Smooth muscle cell (in vitro differentiated cells): ENCODE measurements around the gene ITGAX. TPM values are rescaled to one million over a fixed set of nuclear protein-coding genes. Genes with fewer than 3 reads are reported as not detected.

Experiments
- DNase-seq: peaks from one replicate; lab custom pipeline; 2025; ENCODE audit not compliant: unreplicated experiment; lab: John Stamatoyannopoulos, UW
- H2AFZ ChIP-seq: fragments of 200-600 bp; sonication (generic); 2 replicates; pipeline ENCODE4 v1.6.0; 2016; ENCODE audit warnings: antibody characterized with exemption, low read depth, mild to moderate bottlenecking
- H3F3A ChIP-seq: fragments of 200-600 bp; sonication (generic); 2 replicates; pipeline ENCODE4 v1.6.0; 2017; ENCODE audit warnings: antibody characterized with exemption, low read depth
- H3K27ac ChIP-seq: fragments of 200-600 bp; sonication (generic); 2 replicates; pipeline ENCODE4 v1.5.1; 2016; ENCODE audit warnings: low read depth, mild to moderate bottlenecking
- H3K27me3 ChIP-seq: fragments of 200-600 bp; sonication (generic); 2 replicates; pipeline ENCODE4 v1.6.1; 2016; ENCODE audit warnings: low read depth, mild to moderate bottlenecking
- H3K36me3 ChIP-seq: fragments of 200-600 bp; sonication (generic); 2 replicates; pipeline ENCODE4 v1.5.1; 2016; ENCODE audit warnings: low read depth
- H3K4me1 ChIP-seq: fragments of 200-600 bp; sonication (generic); 2 replicates; pipeline ENCODE4 v1.5.1; 2016; ENCODE audit warnings: low read depth
- H3K4me2 ChIP-seq: fragments of 200-600 bp; sonication (generic); 2 replicates; pipeline ENCODE4 v1.6.0; 2016; ENCODE audit warnings: mild to moderate bottlenecking
- H3K4me3 ChIP-seq: fragments of 200-600 bp; sonication (generic); 2 replicates; pipeline ENCODE4 v1.5.1; 2016; ENCODE audit warnings: mild to moderate bottlenecking
- H3K79me2 ChIP-seq: fragments of 200-600 bp; sonication (generic); 2 replicates; pipeline ENCODE4 v1.6.0; 2016; ENCODE audit warnings: low read depth, mild to moderate bottlenecking
- H3K9ac ChIP-seq: fragments of 200-600 bp; sonication (generic); 2 replicates; pipeline ENCODE4 v1.6.0; 2016; ENCODE audit warnings: low read depth
- H3K9me3 ChIP-seq: fragments of 200-600 bp; sonication (generic); replicated peaks from 2 replicates; pipeline ENCODE4 v1.5.1; 2016; ENCODE audit warnings: low read depth
- H4K20me1 ChIP-seq: fragments of 200-600 bp; sonication (generic); 2 replicates; pipeline ENCODE4 v1.6.0; 2016; ENCODE audit warnings: low read depth
- CTCF ChIP-seq: fragments of 200-600 bp; sonication (generic); IDR thresholded peaks from 2 replicates; pipeline ENCODE4 v1.5.1; 2017; ENCODE audit warnings: borderline replicate concordance, mild to moderate bottlenecking, antibody characterized with exemption; ENCODE audit not compliant: insufficient read depth, poor library complexity, severe bottlenecking
- WGBS: methylation state at CpG from one replicate; pipeline ENCODE4 v1.1.7; 2016; ENCODE audit warnings: low lambda C conversion rate; 5-methylcytosine and 5-hydroxymethylcytosine counted together
- polyA plus RNA-seq: library from polyadenylated mRNA; unstranded; fragments of >200 nt; fragmentation: Nextera tagmentation; extraction: Ambion mirVana; gene quantifications from 2 replicates; pipeline ENCODE4 v1.2.1, GENCODE V29; 2016
- total RNA-seq: library from RNA; depleted of rRNA; stranded (reverse); fragments of >200 nt; gene quantifications from 2 replicates; pipeline ENCODE4 v1.2.3, GENCODE V29; 2014

The ITGAX gene
- total and polyA plus RNA-seq, 2 experiments from 2014 or later, result 0.31 TPM; not detected in 1

GRCh38 chr16:31417916-31418315 is 62.9 kb downstream of the ITGAX start:
- no peak overlapping the region for H3K27ac ChIP-seq
- H3K4me1 ChIP-seq, result no peaks in the 10 kb centered on the region
- H3K4me2 ChIP-seq, result no peak overlapping the region
- H2AFZ ChIP-seq, result no peak overlapping the region
- no peak overlapping the region for H3K9ac ChIP-seq
- no peaks in the 10 kb centered on the region for H4K20me1 ChIP-seq
- peaks cover 7% of the 10 kb centered on the region for H3K27me3 ChIP-seq
- no peak overlapping the region for H3K4me3 ChIP-seq
- no peaks in the 10 kb centered on the region for H3F3A ChIP-seq
- no peaks in the 10 kb centered on the region for H3K36me3 ChIP-seq
- 88% methylated on average over 5 of the region's 5 CpGs for WGBS
- H3K79me2 ChIP-seq, result no peaks in the 10 kb centered on the region
- no peaks in the 10 kb centered on the region for H3K9me3 ChIP-seq
- DNase-seq, result no peak
- TF ChIP-seq CTCF, result no peak

GRCh38 chr16:31420037-31420436 is 65.1 kb downstream of the ITGAX start:
- H3K27ac ChIP-seq, result no peak overlapping the region
- H3K4me3 ChIP-seq, result no peak overlapping the region

GRCh38 chr16:31421587-31421986 is 66.6 kb downstream of the ITGAX start:
- Histone ChIP-seq H3K36me3 (no peaks in the 10 kb centered on the region), H3K4me3 (no peak overlapping the region), H3F3A (no peaks in the 10 kb centered on the region), H3K4me1 (no peaks in the 10 kb centered on the region), H3K27me3 (peaks cover 11% of the 10 kb centered on the region), H3K79me2 (no peaks in the 10 kb centered on the region), H3K9ac (no peak overlapping the region), H4K20me1 (no peaks in the 10 kb centered on the region), H3K4me2 (no peak overlapping the region), H2AFZ (no peak overlapping the region), H3K9me3 (no peaks in the 10 kb centered on the region), H3K27ac (no peak overlapping the region)
- WGBS, result 75% methylated on average over 6 of the region's 6 CpGs
- no peak for DNase-seq
- TF ChIP-seq CTCF, result no peak

More at GRCh38 chr16:31420037-31420436, 65.1 kb downstream of the ITGAX start:
- 85% methylated on average over 3 of the region's 3 CpGs for WGBS
- no peak overlapping the region for H3K9ac ChIP-seq
- no peaks in the 10 kb centered on the region for H3K36me3 ChIP-seq
- H3F3A ChIP-seq, result no peaks in the 10 kb centered on the region
- no peaks in the 10 kb centered on the region for H3K9me3 ChIP-seq
- no peak for TF ChIP-seq CTCF
- no peaks in the 10 kb centered on the region for H3K4me1 ChIP-seq
- H2AFZ ChIP-seq, result no peak overlapping the region
- peaks cover 11% of the 10 kb centered on the region for H3K27me3 ChIP-seq
- no peaks in the 10 kb centered on the region for H3K79me2 ChIP-seq
- H3K4me2 ChIP-seq, result no peak overlapping the region
- no peaks in the 10 kb centered on the region for H4K20me1 ChIP-seq
- no peak for DNase-seq

- no peak overlapping the region for H3K4me3 ChIP-seq
- no peaks in the 10 kb centered on the region for H3K9me3 ChIP-seq
- no peaks in the 10 kb centered on the region for H3K36me3 ChIP-seq
- H4K20me1 ChIP-seq, result no peaks in the 10 kb centered on the region
- WGBS, result 52% methylated on average over 3 of the region's 3 CpGs
- no peak overlapping the region for H3K27ac ChIP-seq
- peaks cover 11% of the 10 kb centered on the region for H3K27me3 ChIP-seq
- no peaks in the 10 kb centered on the region for H3K79me2 ChIP-seq
- TF ChIP-seq CTCF, result no peak
- H2AFZ ChIP-seq, result no peak overlapping the region
- H3K4me1 ChIP-seq, result no peaks in the 10 kb centered on the region
- no peak overlapping the region for H3K4me2 ChIP-seq
- DNase-seq, result no peak
- H3F3A ChIP-seq, result no peaks in the 10 kb centered on the region
- H3K9ac ChIP-seq, result no peak overlapping the region
Measured at GRCh38 chr16:31423241-31423640, 68.3 kb downstream of the ITGAX start.
